GM19240 (cell line): ENCODE measurements around the gene CDH4.

Source experiments
- DNase-seq: peaks from one replicate; pipeline ENCODE4 v3.0.0; 2011; ENCODE audit warnings: low spot score; ENCODE audit not compliant: insufficient read length

The CDH4 gene

DNA sequence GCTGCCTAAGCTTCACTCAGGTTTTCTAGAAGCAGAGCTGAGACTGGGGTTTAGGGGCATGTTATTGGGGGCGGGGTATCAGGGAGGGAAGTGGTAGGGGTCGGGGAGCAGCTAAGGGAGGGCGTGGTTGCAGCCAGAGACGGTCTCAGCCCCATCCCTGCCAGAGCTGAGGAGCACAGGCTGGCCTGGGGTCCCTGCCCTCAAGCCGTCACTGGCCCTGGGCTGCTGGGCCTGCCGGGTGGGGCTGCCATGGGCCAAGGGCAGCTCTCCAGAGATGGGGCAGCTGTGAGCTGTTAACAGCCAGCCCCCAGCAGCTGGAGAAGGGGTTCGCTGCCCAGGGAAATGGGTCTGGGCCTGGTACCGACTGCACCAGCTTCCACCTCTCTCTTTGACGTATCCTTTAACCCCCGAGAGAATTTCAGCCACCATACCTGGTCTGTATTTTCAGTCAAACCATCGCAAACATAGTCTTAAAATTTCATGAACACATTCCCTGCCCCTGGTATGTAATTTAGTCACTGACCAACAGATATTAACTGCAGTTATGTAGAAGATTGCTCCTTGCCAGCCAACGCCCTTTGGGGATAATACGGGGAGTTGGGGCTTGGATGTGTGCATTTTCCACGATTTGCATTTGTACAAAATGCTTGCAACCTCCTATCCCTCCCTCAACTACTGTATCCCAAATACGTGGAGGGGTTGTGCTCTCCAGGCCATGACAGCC lies 560.2 kb downstream of the CDH4 start:
- no peak for DNase-seq

GRCh38 chr20:61812845-61813485 lies 560.9 kb downstream of the CDH4 start:
- no peak for DNase-seq

DNA sequence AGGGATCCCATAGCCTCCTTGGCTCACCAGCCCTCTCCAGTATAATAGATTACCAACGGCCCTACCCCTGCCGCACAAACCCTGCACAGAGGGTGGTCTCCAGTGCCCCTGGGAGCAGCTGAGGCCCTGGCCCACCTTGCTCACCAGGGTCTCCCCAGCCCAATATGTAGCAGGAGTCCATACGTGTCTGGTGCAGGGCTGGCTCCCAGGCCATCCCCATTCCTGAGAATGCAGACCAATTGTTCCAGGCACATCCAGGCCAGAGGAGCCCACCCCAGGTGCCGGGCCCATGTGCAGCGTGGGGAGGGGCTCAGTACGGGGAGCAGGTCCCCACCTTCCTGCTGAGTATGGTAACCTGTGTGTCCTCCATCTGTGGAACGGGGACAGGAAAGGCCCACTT lies 561.7 kb downstream of the CDH4 start:
- no peak for DNase-seq

DNA sequence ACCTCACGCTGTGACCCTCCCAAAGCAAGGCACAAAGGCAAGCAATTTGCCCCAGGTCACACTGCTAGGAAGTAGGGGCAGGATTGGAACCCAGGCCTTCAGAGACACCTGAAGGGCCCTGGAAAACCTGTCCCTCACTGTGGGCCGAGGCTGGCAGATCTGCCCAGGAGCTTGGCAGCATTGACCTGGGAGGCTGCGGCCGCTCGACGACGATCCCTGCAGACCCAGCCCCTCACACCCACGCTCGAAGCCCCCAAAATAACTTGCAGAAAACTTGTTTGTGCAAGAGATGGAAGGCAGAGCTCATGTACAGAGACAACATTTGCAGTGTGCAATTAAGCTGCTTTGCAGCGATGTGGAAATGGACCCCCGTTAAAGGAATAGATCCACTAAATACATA lies 562.2 kb downstream of the CDH4 start:
- DNase-seq: no peak

DNA sequence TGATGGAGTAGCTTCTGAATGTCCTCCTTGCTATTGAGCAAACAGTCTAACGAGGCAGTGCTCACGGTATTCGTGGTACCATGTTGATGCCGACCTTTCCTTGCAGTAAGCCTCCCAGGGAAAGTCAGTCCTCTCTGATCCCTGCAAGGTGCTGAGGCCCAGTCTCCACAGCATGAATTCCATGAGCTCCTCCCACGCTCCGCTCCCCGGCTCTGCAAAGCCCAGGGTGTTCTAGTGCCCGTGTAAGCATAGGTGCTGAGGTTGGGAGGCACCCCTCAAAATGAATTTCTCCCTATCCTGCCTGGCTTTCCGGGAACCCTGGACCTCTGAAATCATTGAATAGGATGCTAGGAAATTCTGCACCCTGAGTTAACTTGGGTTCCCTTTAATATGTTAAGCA lies 562.7 kb downstream of the CDH4 start:
- no peak for DNase-seq

- DNase-seq: no peak
Measured at GRCh38 chr20:61815176-61815575, 563.1 kb downstream of the CDH4 start.

- no peak for DNase-seq
Measured at GRCh38 chr20:61815678-61816077, 563.6 kb downstream of the CDH4 start.

DNA sequence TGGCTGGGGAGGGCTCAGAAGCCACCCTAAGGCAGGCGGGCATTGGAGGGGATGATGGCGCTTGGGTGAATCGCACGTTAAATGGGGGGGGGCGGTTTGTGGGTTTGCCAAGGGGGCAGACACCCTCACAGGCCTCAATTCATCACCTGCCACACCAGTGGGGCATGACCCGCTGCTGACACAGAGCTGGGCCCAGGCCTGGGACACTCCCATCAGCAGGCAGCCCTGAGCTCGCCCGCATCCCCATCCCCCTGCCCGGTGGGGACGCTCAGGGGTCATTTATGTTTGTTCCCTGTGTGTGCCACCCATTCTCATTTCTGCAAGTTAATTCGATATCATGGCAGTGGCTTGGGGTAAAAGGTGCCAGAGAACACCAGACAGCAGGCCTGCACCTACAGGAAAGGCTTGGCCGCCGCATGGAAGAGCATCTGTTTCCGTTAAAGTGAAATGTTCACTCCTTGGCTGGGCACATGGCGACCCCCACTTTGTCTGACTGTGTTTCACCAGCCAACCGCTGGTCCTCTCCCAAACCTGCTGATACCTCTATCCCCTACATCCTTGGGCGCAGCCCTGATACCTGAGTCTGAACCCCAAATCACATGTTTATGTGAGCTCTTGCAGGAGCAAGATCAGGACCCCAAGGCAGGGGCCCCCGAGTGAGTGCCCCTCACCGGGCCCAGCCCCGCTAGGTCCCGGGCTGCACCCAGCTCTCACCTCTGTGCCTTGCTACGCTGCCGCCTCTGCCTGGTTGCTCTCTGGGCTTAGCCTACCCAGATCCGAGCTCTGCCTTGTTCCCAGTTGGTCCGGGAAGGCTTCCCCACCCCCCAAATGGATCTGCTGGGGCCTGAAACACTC lies 564.8 kb downstream of the CDH4 start:
- DNase-seq: no peak

DNA sequence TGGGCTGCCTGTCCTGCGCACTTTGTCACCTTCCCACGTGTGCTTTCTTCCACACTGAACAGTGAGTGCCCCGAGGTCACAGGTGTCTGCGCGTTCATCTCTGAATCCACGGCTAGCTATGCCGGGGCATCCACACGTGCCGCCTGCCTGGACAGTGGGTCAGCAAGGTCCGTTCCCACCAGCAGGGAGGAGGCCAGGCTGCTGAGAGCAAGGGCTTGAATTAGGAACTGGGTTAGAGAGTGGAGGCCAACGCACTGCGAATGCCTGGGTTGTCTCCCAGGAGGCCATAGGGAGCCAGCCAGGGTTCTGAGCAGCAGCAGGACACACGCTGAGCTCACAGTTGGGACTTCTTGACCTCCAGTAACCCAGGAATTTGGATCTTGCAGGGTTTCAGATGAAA lies 565.5 kb downstream of the CDH4 start:
- no peak for DNase-seq

GRCh38 chr20:61818746-61819573 lies 566.9 kb downstream of the CDH4 start:
- no peak for DNase-seq

- DNase-seq: no peak
Measured at GRCh38 chr20:61819574-61819846, 567.4 kb downstream of the CDH4 start.

DNA sequence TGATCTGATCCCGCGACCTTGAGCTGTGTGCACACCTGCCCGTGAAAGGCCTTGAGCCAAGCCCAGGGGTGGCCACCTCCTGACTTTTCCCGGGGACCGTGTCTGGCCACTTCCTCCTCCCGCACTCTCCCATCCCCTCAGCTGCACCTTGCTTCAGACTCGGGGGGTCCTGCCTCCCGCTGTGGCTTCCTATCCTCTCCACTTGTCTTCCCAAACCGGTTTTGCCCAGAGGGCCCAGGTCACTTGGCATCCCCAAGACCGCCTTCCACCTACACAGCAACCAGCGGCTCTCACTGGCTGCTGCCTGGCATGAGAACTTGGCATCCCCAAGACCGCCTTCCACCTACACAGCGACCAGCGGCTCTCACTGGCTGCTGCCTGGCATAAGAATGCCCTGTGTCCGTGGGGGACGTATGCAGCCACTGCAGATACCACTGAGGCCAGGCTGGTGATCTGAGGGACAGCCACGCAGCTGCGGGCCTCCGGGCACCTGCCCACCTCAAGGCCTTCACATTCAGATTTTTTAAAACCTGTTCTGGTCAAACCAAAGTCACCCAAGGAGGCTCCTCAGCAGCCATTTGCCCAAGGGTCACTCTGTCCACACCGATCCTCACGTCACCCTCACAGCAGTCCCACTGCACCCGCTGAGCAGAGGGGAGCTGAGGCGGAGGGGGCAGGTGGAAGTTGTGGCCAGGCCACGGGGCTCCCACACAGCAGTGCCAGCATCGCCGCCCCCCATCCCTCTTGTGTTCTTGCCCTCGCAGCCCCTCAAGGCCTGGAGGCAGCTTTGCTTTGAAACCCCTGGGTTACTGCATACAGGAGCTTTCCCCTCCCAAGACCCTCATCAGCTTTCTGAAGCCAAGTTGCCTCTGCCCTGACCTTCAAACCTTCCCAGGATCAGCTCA lies 568.1 kb downstream of the CDH4 start:
- DNase-seq: no peak

GRCh38 chr20:61821735-61822134 lies 569.7 kb downstream of the CDH4 start:
- DNase-seq: no peak

DNA sequence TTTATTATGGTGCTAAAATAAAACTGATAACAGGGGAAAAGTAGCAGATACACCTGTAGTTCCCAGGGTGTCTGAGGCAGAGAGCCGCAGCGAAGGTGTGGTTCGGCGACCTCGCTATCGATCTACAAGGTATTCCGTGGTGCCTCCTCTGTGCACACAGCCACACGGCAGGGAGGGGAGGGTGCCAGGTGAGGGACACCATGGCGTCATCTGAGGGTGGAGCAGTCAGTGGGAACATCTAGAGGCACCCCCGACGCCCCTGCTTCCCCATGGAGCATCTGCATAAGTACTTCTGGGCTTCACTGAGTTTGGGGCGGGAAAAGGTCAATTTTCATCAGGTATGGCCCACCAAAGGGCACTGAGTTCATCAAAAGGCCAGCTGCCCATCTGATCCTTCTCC lies 570.3 kb downstream of the CDH4 start:
- no peak for DNase-seq

DNA sequence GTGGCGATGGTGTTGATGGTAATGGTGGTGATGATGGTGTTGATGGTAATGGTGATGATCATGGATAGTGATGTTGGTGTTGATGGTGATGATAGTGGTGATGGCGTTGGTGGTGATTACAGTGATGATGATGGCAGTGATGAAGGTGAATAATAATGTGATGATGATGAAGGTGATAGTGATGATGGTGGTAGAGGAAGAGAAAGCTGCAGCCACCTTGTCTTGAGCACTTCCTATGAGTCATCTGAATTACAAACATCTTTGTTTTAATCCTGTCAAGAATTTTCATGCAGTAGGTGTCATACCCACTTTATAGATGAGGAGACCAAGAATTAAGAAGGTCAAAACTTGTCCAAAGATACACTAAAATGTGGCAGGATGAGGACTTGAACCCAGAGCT lies 571.2 kb downstream of the CDH4 start:
- DNase-seq: no peak

- DNase-seq: no peak
Measured at GRCh38 chr20:61828891-61829290, 576.8 kb downstream of the CDH4 start.

DNA sequence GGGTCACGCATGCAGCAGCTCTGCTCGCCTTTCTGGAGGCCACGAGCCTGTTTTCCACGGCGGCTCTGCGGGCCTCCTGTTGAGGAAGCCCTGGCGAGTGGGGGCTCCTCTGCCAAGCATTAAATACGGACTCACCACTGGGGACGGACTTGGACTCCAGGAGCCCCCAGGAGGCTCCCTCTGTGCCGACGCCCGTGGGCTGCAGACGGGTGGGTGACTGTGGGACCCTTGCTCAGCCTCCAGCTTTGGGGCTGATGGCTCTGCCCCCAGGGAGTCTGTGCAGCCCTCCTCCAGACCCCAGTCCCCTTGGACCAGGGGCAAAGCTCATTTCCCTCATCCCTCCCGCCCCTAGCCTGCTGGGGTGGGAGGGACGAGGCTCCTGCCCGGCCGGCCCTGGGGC lies 577.5 kb downstream of the CDH4 start:
- DNase-seq: no peak

GRCh38 chr20:61830241-61830930 lies 578.3 kb downstream of the CDH4 start:
- no peak for DNase-seq

- no peak for DNase-seq
Measured at GRCh38 chr20:61830991-61831390, 578.9 kb downstream of the CDH4 start.

- no peak for DNase-seq
Measured at GRCh38 chr20:61832181-61832580, 580.1 kb downstream of the CDH4 start.
